GM18858 (cell line): ENCODE data around the gene ZFP64.
A peak's percentile ranks its signal among the peaks of the same experiment; 100 is the strongest.
"Not testable (repeated sequence)": the region's sequence is repeated elsewhere in the genome, so short reads cannot be mapped to it uniquely, and the experiment has no call there.

Experiments used
- ATAC-seq: cut with Tn5 transposase; IDR thresholded peaks from one replicate; pipeline ENCODE4 v1.9.1; 2021; ENCODE audit not compliant: unreplicated experiment

Gene ZFP64

DNA sequence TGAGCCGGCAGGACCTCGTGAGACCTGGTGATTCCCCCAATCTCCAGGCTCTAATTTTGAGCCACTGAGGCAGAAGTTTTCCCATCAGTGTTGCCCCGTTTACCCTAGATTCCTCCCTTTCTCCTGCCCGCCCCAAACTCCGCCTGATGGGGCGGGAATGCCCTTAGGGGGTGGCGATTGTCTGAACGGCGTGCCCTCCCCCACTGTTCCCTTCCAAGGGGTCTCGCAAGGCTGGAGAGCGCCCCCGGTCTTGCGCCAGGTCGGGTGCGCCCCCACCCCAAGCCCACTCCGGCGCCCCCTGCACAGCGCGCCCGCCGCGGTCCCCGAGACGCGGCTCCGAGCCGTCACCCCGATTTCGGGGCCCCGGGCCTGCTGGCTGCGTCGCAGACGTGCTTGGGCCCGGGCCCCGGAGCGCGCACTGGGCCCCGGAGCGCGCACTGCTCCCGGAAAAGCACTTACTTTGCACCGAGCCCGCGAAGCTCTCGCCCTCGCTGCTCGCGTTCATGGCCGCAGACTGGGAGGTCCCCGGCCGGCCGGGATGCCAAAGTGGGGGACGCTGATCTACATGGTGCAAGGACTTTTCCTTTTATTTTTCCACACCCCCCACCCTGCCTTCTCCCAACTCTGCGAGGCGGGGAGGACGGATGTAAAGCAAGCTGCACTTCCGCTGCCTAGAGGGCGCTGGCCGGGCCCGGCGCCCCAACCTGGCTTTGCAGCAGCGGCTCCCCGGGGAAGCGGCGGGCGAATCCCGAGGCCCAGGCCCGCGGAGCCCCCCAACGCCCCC lies at the start of gene ZFP64:
ZFP64 (minus strand) TSS at position 648 of the 784 bp plus-strand sequence; CDS start at position 505, 143 bp downstream.
- ATAC-seq: peak; percentile 65

DNA sequence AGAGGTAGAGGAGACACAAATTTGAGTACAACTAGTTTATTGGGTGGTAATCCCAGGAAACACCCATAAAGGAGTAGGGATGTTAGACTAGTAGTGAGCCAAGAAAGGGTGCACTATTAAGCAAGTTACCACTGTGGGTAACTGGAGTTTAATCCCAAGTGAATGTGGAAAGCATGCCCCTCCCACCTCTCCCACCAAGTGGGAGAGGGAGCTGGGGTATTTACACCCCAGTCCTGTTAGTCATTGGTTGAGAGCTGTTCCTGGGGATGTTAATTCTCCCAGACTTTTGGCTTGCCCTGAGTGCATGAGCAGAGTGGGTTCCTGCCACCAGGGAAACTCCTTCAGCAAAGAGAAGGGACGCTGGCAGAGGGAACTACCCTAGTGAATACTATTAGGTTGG lies 49.2 kb upstream of the ZFP64 start:
- ATAC-seq: no peak

DNA sequence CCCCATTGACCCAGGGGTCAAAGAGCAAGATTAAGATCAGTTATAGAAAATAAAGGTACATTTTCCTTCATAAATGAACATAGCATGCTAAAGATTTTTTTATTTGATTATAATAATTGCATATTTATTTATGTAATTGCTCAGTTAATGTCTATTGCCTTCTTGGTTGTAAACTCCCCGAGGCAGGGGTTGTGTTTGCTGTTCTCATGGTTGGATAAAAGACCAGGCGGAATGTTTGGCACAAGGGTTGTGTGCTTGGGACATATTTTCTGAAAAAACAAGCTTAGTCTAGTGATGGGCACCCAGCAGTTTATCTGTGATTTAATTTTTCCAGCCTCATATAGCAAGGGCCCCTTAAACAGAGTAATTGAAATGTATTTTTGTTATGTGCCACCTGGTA lies 47.5 kb upstream of the ZFP64 start:
- no peak for ATAC-seq

DNA sequence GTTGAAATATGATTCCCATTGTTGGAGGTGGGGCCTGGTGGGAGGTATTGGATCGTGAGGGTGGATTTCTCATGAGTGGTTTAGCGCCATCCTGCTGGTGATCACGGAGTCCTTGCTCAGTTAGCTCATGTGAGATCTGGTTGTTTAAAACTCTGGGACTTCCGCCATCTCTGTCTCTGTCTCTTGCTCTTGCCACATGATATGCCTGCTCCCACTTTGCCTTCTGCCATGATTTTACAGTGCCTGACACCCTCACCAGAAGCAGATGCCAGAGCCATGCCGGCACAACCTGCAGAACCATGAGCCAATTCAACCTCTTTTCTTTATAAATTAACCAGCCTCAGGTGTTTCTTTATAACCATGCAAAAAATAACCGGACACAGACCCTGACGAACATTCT lies 44.7 kb upstream of the ZFP64 start:
- no peak for ATAC-seq

DNA sequence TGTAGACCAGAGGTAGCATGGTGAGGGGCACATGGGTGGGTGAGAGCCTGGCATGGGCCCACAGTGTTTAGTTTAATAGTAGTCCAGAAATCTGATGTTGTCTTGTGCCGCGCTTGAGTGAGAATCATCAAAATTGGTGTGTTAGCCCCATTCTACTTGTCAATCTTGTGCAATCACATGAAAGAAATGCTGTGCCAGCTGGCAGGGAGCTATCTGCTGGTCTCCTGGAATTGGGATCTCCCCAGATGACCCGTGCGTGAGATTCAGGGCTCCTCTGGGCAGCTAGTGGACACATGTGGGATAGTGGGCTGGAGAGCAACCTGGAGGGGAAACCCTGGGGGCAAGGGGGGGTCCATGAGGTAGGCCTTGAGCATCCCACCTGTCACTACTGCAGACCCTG lies 43.5 kb upstream of the ZFP64 start:
- no peak for ATAC-seq

DNA sequence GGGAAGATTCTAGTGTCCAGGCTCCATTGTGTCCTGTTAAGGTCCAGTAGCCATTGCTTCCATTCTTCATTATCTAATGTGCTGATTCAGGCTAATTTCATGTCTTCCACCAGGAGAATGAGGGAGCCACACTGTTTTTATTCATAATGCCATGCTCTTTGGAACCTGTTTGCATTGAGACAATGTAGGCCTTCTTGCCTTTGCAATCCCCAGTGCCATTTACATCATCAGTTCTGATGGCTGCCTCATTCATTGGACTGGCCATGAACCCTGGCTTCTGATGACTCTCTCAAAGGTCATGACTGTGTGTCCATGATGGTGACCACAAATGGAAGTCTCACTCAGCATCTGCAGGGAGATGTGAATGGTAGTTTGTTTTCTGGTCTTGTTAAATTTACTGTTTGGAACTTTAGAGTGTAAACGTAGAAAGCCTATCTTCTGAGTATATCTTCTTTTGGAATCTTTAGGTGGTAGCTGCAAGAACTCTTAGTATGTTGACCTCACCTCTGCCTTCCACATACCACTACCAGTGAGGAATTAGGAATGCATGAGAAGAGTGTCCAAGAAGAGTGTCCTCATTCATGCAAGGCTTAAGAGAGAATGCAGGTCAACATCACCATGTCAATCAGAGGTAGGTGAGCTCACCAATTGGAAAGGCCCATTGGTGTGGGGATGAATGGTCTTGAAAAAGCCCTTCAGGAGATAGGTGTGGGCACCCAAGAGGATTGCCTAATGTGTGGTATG lies 42.9 kb upstream of the ZFP64 start:
- ATAC-seq: no peak

DNA sequence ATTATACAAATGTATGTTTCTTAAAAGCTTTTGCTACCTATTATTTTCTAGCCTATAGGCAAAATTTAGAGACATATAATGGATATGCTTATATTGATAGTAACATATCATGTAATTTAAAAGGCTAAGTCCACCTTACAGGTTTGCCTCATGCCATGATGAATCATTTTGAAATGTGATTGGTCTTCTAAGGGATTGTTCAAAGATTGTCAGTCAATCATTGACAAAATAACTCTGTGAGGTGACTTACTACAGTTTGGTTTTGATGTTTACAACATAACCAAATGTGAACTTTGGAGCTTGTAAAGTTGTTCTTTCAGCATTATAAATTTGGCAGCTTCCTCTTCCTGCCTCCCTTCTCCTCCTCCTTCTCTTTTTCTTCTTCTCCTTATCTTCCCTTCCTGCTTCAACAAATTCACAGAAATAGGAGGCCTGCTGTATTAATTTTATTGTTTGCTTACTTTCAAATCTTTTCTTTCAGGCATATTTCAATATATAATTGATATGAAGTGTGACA lies 39.7 kb upstream of the ZFP64 start:
- no peak for ATAC-seq

DNA sequence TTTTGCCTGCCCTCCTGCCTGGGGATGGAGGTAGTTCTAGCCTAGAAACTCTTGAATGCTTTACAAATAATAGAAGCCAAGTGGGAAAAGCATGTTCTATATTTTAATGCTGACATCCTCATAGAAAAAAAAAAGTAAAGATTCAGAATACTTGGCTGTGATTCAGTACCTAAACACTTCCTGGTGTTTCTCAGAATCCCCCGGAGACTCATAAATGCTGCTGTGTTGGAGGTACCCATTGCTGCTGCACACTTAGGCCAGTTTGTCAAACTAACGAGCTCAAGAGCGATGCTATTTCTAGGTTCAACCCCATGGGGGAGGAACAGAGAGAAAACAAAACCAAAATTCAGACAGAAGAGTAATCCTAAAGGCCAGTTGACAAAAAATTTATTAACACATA lies 38.8 kb upstream of the ZFP64 start:
- no peak for ATAC-seq

DNA sequence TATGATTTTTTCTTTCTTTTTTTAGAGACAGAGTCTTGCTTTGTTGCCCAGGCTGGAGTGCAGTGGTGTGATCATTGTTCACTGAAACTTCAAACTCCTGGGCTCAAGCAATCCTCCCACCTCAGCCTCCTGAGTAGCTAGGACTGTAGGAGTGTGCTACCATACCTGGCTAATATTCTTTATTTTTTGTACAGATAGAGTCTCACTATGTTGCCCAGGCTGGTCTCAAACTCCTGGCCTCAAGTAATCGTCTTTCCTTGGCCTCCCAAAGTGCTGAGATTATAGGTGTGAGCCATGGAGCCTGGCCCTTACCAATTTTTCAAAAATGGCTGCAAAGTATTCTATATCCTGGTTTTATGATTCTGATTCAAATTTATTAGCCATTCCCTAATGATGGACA lies 37.8 kb upstream of the ZFP64 start:
- ATAC-seq: not testable (repeated sequence)

DNA sequence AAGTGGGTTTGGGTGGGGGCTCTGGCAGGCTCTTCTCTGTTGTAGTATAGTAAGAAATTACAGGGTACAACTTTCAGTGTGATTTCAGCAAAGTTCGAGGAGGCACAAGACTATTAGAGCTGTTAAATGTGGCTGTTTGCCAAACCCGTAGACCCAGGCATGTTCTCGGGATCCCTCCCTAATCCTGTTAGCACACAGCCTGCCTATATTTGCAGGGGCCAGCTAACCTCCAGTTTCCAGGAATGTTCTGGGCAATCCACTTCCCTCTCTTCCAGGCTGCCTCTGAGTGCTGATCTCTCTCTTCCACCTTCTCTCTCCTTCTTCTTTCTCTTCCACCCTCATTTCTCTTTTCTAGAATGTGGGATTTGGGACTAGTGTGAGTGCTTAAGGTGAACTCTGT lies 34.8 kb upstream of the ZFP64 start:
- ATAC-seq: no peak

DNA sequence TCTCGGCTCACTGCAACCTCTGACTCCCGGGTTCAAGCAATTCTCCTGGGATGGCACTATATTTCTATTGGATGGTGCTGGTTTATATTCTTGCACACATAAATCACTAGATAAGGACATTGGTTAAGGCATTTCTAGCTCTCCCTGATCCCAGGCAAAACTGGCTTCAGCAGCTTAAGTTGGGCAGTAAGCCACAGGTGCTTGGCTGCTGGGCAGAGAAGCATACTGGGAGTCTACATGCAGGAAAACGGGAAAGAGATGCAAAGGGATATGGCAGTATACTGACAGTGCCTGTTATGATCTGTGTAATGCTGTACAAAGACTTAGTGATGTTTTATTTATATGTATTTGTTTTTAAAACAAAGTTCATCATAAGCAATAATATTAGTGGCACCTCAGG lies 33.3 kb upstream of the ZFP64 start:
- ATAC-seq: no peak

DNA sequence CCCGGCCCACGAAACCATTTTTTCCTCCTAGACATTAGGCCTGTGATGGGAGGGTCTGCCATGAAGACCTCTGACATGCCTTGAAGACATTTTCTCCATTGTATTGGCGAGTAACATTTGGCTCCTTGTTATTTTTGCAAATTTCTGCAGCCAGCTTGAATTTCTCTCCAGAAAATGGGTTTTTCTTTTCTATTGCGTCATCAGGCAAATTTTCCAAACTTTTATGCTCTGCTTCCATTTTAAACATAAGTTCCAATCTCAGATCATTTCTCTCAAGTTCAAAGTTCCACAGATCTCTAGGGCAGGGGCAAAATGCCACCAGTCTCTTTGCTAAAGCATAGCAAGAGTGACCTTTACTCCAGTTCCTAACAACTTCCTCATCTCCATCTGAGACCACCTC lies 29.8 kb upstream of the ZFP64 start:
- ATAC-seq: not testable (repeated sequence)

DNA sequence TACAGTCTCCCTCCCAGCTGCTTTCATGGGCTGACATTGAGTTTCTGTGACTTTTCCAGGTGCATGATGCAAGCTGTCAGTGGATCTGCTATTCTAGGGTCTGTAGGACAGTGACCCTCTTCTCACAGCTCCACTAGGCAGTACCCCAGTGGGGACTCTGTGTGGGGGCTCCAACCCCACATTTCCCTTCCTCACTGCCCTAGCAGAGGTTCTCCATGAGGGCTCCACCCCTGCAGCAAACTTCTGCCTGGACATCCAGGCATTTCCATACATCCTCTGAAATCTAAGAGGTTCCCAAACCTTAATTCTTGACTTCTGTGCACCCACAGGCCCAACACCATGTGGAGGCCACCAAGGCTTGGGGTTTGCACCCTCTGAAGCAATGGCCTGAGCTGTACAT lies 29.3 kb upstream of the ZFP64 start:
- not testable (repeated sequence) for ATAC-seq

DNA sequence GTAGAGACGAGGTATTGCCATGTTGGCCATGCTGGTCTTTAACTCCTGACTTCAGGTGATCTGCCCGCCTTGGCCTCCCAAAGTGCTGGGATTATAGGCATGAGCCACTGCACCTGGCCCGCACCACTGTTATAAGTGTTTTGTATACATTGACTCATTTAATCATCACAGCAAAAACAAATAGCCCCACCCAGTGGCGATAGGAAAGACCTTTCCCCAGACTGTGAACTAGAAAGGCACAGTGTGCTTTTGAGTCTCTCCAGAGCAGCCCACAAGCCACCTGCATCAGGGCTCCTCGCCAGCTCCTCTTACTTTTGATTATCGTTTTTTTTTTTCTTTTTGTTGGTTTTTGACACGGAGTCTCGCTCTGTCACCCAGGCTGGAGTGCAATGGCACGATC lies 27.9 kb upstream of the ZFP64 start:
- no peak for ATAC-seq

DNA sequence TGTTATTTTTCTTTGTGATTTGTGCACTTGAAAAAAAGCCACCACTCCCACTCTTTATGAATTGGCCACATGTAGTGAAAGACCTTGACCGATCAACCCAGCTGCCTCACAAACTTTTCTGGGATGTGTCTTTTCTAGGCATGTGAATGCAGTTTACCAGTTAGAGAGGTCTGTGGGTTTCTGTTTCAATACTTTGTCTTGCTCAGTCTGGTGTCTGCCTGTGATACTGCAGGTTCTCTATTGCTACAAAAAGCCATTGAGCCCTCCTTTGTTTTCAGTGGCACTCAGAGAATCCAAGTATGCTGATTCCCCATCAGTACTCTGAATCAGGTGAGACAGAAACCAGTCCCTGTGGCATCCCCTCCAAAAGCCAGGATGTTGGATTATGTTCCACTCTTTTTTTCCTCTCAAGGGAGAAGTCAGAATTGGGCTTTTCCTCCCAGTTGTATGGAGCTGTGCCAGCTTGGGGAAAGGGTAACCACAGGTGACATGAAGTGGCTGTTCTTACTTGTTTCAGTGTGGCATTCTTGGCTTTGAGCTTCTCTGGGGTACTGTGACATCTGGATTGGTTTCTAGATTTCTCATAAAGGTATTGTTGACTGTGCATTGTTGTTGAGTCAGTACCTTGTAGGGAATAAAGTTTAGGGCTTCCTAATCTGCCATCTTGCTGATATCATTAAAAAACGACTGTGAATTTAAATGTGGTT lies 26.3 kb upstream of the ZFP64 start:
- no peak for ATAC-seq

DNA sequence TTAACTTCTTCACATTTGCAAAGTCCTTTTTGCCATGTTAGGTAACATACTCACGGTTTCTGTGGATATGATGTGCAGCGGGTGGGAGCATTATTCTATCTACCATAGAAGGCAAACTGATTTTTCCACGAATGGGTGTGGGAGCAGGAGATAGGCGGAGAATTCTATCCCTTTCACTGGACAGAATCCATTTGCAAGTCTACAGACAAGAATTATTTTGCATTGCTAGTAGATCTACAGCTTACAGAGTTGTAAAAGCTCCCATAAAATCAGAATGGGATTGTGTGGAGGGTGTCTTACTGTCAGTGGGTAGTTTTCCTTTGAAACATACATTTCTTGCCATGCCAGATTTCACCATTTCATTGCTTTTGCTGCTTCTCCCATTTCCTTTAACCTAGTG lies 22.4 kb upstream of the ZFP64 start:
- no peak for ATAC-seq

DNA sequence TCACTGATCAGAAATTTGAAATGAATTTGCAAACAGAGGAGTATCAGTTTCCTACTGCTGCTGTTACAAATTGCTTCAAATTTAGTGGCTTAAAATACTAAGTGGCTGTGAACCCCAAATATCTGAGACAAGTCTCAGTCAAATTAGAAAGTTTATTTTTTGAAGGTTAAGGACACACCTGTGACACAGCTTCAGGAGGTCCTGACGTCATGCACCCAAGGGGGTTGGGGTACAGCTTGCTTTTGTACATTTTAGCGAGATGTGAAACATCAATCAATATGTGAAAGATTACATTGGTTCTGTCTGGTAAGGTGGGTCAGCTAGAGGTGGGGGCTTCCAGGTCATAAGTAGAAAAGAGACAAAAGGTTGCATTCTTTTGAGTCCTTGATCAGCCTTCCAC lies 21.4 kb upstream of the ZFP64 start:
- ATAC-seq: no peak

DNA sequence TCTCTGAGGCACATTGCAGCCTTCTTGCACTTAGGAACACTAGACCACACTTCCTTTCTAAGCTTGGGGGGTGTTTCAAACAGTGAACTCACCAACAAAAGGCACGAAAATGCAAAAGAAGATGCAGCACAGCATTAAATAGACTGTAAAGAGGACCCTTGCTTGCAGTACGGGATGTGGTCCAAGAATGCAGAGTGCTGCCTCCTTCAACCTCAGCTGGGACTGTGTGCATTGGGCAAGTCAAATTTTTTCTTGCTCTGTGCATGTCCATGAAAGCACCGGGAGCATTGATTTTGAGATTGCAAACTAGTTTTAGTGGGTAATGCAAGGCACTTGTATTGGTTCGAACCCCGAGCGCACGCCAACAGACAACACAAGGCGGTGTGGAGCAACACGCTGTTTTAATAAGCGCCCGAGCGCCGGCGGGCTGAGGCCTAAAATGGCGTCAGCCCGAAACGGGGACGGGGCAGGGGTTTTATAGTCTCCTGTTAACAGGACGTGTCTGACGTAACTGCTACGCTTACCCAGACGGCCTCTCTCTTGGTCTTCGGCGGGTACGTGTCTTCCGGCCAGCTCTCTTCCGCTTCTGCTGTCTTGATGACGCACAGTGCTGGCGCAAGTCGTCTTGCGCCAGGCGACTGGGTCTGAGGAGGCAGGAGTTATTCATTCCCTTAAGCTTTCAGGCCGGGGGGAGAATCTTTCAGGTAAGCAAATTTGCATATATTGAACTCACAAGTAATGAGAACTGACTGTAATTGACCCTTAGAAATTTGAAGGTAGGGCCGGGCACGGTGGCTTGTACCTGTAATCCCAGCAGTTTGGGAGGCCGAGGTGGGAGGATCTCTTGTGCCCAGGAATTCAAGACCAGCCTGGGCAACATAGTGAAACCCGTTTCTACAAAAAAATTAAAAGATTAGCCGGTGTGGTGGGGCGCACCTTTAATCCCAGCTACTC lies 18.7 kb upstream of the ZFP64 start:
- no peak for ATAC-seq

DNA sequence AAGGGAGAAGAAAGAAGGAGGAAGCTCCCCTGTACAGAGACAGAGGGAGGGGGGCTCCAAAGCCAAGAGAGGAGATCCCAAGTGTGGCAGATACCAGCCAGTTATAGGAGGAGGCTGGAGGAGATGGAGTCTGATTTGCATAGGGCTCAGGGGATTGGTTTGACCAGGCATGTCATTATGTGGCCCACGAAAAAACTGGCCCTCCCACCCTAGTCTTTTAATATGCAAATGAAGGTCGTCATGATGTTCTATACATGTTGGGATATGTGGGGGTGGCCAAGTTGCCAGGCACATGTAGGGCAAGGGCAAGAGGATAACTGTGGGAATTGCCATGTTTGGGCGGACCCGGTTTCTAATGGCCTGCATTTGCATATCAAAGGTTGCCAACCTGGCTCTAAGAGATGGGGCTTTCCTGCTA lies 17.6 kb upstream of the ZFP64 start:
- no peak for ATAC-seq

DNA sequence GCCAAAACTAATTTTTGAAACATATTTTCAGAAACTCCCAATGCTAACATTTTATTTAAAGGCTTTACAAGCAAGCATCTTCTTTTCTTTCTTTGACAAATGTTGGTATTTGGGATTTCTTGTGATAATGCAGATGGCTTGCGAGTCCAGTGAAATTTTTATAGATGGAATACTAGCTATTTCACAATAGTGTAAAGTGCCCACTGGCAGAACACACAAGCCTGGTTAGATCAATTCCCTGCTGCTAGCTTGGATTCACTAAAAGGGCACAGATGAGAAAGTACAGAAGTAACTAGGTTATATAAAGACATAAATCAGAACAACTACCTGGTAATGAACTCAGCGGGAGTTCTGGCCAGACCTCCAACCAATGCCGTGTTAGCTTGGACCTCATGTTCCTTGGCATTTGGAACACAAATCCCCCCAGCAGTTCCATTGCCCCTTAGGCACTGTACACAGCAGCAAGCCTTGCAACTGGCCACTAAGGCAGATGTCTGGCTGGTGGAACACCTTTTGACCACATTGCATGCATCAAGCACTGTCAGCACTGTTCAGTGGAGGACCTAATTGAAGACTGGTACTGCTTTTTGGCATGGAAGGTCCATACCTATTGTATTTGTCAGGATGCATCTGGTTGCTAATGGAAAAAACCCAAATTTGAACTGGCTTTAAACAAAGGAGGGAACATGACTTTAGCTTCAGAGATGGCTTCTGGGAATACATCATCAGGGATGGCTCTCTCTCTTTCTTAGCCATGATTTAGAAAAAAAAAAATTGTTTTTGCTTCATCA lies 15.6 kb upstream of the ZFP64 start:
- ATAC-seq: no peak
